Smooth muscle cell (in vitro differentiated cells): ENCODE measurements around the gene ACOT7. TPM values are rescaled to one million over a fixed set of nuclear protein-coding genes. Genes with fewer than 3 reads are reported as not detected.

Source experiments
- DNase-seq: peaks from one replicate; lab custom pipeline; 2025; ENCODE audit not compliant: unreplicated experiment; lab: John Stamatoyannopoulos, UW
- H2AFZ ChIP-seq: fragments of 200-600 bp; sonication (generic); 2 replicates; pipeline ENCODE4 v1.6.0; 2016; ENCODE audit warnings: antibody characterized with exemption, low read depth, mild to moderate bottlenecking
- H3F3A ChIP-seq: fragments of 200-600 bp; sonication (generic); 2 replicates; pipeline ENCODE4 v1.6.0; 2017; ENCODE audit warnings: antibody characterized with exemption, low read depth
- H3K27ac ChIP-seq: fragments of 200-600 bp; sonication (generic); 2 replicates; pipeline ENCODE4 v1.5.1; 2016; ENCODE audit warnings: low read depth, mild to moderate bottlenecking
- H3K27me3 ChIP-seq: fragments of 200-600 bp; sonication (generic); 2 replicates; pipeline ENCODE4 v1.6.1; 2016; ENCODE audit warnings: low read depth, mild to moderate bottlenecking
- H3K36me3 ChIP-seq: fragments of 200-600 bp; sonication (generic); 2 replicates; pipeline ENCODE4 v1.5.1; 2016; ENCODE audit warnings: low read depth
- H3K4me1 ChIP-seq: fragments of 200-600 bp; sonication (generic); 2 replicates; pipeline ENCODE4 v1.5.1; 2016; ENCODE audit warnings: low read depth
- H3K4me2 ChIP-seq: fragments of 200-600 bp; sonication (generic); 2 replicates; pipeline ENCODE4 v1.6.0; 2016; ENCODE audit warnings: mild to moderate bottlenecking
- H3K4me3 ChIP-seq: fragments of 200-600 bp; sonication (generic); 2 replicates; pipeline ENCODE4 v1.5.1; 2016; ENCODE audit warnings: mild to moderate bottlenecking
- H3K79me2 ChIP-seq: fragments of 200-600 bp; sonication (generic); 2 replicates; pipeline ENCODE4 v1.6.0; 2016; ENCODE audit warnings: low read depth, mild to moderate bottlenecking
- H3K9ac ChIP-seq: fragments of 200-600 bp; sonication (generic); 2 replicates; pipeline ENCODE4 v1.6.0; 2016; ENCODE audit warnings: low read depth
- H3K9me3 ChIP-seq: fragments of 200-600 bp; sonication (generic); replicated peaks from 2 replicates; pipeline ENCODE4 v1.5.1; 2016; ENCODE audit warnings: low read depth
- H4K20me1 ChIP-seq: fragments of 200-600 bp; sonication (generic); 2 replicates; pipeline ENCODE4 v1.6.0; 2016; ENCODE audit warnings: low read depth
- CTCF ChIP-seq: fragments of 200-600 bp; sonication (generic); IDR thresholded peaks from 2 replicates; pipeline ENCODE4 v1.5.1; 2017; ENCODE audit warnings: borderline replicate concordance, mild to moderate bottlenecking, antibody characterized with exemption; ENCODE audit not compliant: insufficient read depth, poor library complexity, severe bottlenecking
- WGBS: methylation state at CpG from one replicate; pipeline ENCODE4 v1.1.7; 2016; ENCODE audit warnings: low lambda C conversion rate; 5-methylcytosine and 5-hydroxymethylcytosine counted together
- polyA plus RNA-seq: library from polyadenylated mRNA; unstranded; fragments of >200 nt; fragmentation: Nextera tagmentation; extraction: Ambion mirVana; gene quantifications from 2 replicates; pipeline ENCODE4 v1.2.1, GENCODE V29; 2016
- total RNA-seq: library from RNA; depleted of rRNA; stranded (reverse); fragments of >200 nt; gene quantifications from 2 replicates; pipeline ENCODE4 v1.2.3, GENCODE V29; 2014

Gene ACOT7
- total and polyA plus RNA-seq, 2 experiments from 2014 or later: 19.5 to 53.8 TPM

GRCh38 chr1:6287431-6287886, 106.1 kb downstream of the ACOT7 start:
- H3K4me2 ChIP-seq: no peak overlapping the region
- H3K9me3 ChIP-seq: no peaks in the 10 kb centered on the region
- 96% methylated on average over 10 of the region's 10 CpGs for WGBS
- H3K79me2 ChIP-seq: no peaks in the 10 kb centered on the region
- no peak overlapping the region for H3K4me3 ChIP-seq
- no peaks in the 10 kb centered on the region for H3K36me3 ChIP-seq
- H3K27me3 ChIP-seq: no peaks in the 10 kb centered on the region
- DNase-seq: no peak
- H3F3A ChIP-seq: no peaks in the 10 kb centered on the region
- H3K9ac ChIP-seq: no peak overlapping the region
- TF ChIP-seq CTCF: no peak
- no peak overlapping the region for H2AFZ ChIP-seq
- H3K4me1 ChIP-seq: no peaks in the 10 kb centered on the region
- no peak overlapping the region for H3K27ac ChIP-seq
- no peaks in the 10 kb centered on the region for H4K20me1 ChIP-seq

- no peak overlapping the region for H2AFZ ChIP-seq
- no peak overlapping the region for H3K4me2 ChIP-seq
- 95% methylated on average over 13 of the region's 13 CpGs for WGBS
- H4K20me1 ChIP-seq: no peaks in the 10 kb centered on the region
- no peaks in the 10 kb centered on the region for H3K27me3 ChIP-seq
- no peak overlapping the region for H3K4me3 ChIP-seq
- no peaks in the 10 kb centered on the region for H3F3A ChIP-seq
- DNase-seq: no peak
- H3K9ac ChIP-seq: no peak overlapping the region
- H3K27ac ChIP-seq: no peak overlapping the region
- TF ChIP-seq CTCF: no peak
- H3K79me2 ChIP-seq: no peaks in the 10 kb centered on the region
- no peaks in the 10 kb centered on the region for H3K9me3 ChIP-seq
- no peaks in the 10 kb centered on the region for H3K36me3 ChIP-seq
- no peaks in the 10 kb centered on the region for H3K4me1 ChIP-seq
Measured at GRCh38 chr1:6287029-6287428, 106.5 kb downstream of the ACOT7 start.

GRCh38 chr1:6286266-6286665, 107.3 kb downstream of the ACOT7 start:
- no peak overlapping the region for H3K4me3 ChIP-seq
- 97% methylated on average over 8 of the region's 8 CpGs for WGBS
- H3F3A ChIP-seq: no peaks in the 10 kb centered on the region
- TF ChIP-seq CTCF: no peak
- DNase-seq: no peak
- H4K20me1 ChIP-seq: no peaks in the 10 kb centered on the region
- H3K4me2 ChIP-seq: no peak overlapping the region
- no peaks in the 10 kb centered on the region for H3K36me3 ChIP-seq
- H3K27ac ChIP-seq: no peak overlapping the region
- H3K4me1 ChIP-seq: no peaks in the 10 kb centered on the region
- H3K79me2 ChIP-seq: no peaks in the 10 kb centered on the region
- no peaks in the 10 kb centered on the region for H3K9me3 ChIP-seq
- H3K9ac ChIP-seq: no peak overlapping the region
- H2AFZ ChIP-seq: no peak overlapping the region
- no peaks in the 10 kb centered on the region for H3K27me3 ChIP-seq

- Histone ChIP-seq H3K4me1 (no peaks in the 10 kb centered on the region), H3F3A (no peaks in the 10 kb centered on the region), H2AFZ (no peak overlapping the region), H3K36me3 (no peaks in the 10 kb centered on the region), H3K27ac (no peak overlapping the region), H3K27me3 (no peaks in the 10 kb centered on the region), H3K9me3 (no peaks in the 10 kb centered on the region), H4K20me1 (no peaks in the 10 kb centered on the region), H3K9ac (no peak overlapping the region), H3K4me2 (no peak overlapping the region), H3K79me2 (no peaks in the 10 kb centered on the region), H3K4me3 (no peak overlapping the region)
- no peak for TF ChIP-seq CTCF
- 97% methylated on average over 11 of the region's 11 CpGs for WGBS
- DNase-seq: no peak
Measured at GRCh38 chr1:6285336-6285735, 108.2 kb downstream of the ACOT7 start.
